Activated CD8-positive, alpha-beta T cell treated with anti-CD3 and anti-CD28 coated beads, Interleukin-2, amount 10 ng/mL, durations not matched to agents 7 days and 5 days (primary cell): ENCODE measurements around the gene VPS37D. TPM values are rescaled to one million over a fixed set of nuclear protein-coding genes. Genes with fewer than 3 reads are reported as not detected.

Source experiments
- ATAC-seq: fragments of 150-1000 bp; cut with Tn5 transposase; one replicate; pipeline ENCODE4 v1.10.0; 2021; ENCODE audit warnings: moderate library complexity
- CTCF ChIA-PET: fragments of 350-600 bp; sonication (Branson Sonifier 250); formaldehyde crosslinking; loops from one replicate; lab custom pipeline; 2021; ENCODE audit warnings: antibody characterized with exemption; lab: Charles Lee
- POLR2A ChIA-PET: fragments of 350-600 bp; sonication (Branson Sonifier 250); formaldehyde crosslinking; loops from one replicate; lab custom pipeline; 2021; ENCODE audit warnings: antibody characterized with exemption; lab: Charles Lee
- DNase-seq: peaks from one replicate; pipeline ENCODE4 v3.0.0-alpha.2; 2020
- H3K27ac Mint-ChIP-seq: one replicate; pipeline ENCODE4 v1.8.0; 2021; ENCODE audit warnings: mild to moderate bottlenecking, mixed read lengths
- H3K27me3 Mint-ChIP-seq: one replicate; pipeline ENCODE4 v1.8.0; 2021; ENCODE audit warnings: low read depth, mixed read lengths
- H3K36me3 Mint-ChIP-seq: one replicate; pipeline ENCODE4 v1.8.0; 2021; ENCODE audit warnings: low read depth, mixed read lengths
- H3K4me1 Mint-ChIP-seq: one replicate; pipeline ENCODE4 v1.8.0; 2021; ENCODE audit warnings: low read depth, mixed read lengths
- H3K4me3 Mint-ChIP-seq: one replicate; pipeline ENCODE4 v1.8.0; 2021; ENCODE audit warnings: mild to moderate bottlenecking, mixed read lengths
- H3K9me3 Mint-ChIP-seq: one replicate; pipeline ENCODE4 v1.8.0; 2022; ENCODE audit warnings: mixed read lengths; ENCODE audit not compliant: insufficient read depth
- total RNA-seq, 2 experiments: library from RNA; stranded (reverse); gene quantifications; one replicate each; pipeline ENCODE4 v1.2.3, GENCODE V29; 2021

VPS37D gene
- total RNA-seq, 2 experiments from 2014 or later: 0.16 to 0.26 TPM

- peak within 1 kb of the TSS; percentile 95 for H3K27ac Mint-ChIP-seq
- peak; percentile 99 for DNase-seq
- no peaks in the 10 kb centered on the region for H3K27me3 Mint-ChIP-seq
- ChIA-PET POLR2A (interaction anchor here (1.0 to 1.7 kb wide), 2 partner anchors 9 to 36 kb away, joined by 3 to 4 read pairs; partner anchors contain the start of gene STX1A), CTCF (interaction anchor here (0.9 kb wide), 1 partner anchor 96 kb away, joined by 3 read pairs; no protein-coding TSS in a partner anchor)
- peaks cover 54% of the 10 kb centered on the region for H3K4me1 Mint-ChIP-seq
- peak within 1 kb of the TSS; percentile 86 for H3K4me3 Mint-ChIP-seq
- ATAC-seq: peak; percentile 95
- peaks cover 34% of the 10 kb centered on the region for H3K36me3 Mint-ChIP-seq
- H3K9me3 Mint-ChIP-seq: no peaks in the 10 kb centered on the region
Observed at GRCh38 chr7:73683056-73683787, 15.6 kb downstream of the VPS37D start, which contains the start of the genes BUD23 and DNAJC30. Gene BUD23, plus strand, starts transcription at chr7:73683597. Its CDS starts 29 bp downstream, at chr7:73683626. Gene DNAJC30, minus strand, starts transcription at chr7:73683453. Its CDS starts 30 bp downstream, at chr7:73683423.

DNA sequence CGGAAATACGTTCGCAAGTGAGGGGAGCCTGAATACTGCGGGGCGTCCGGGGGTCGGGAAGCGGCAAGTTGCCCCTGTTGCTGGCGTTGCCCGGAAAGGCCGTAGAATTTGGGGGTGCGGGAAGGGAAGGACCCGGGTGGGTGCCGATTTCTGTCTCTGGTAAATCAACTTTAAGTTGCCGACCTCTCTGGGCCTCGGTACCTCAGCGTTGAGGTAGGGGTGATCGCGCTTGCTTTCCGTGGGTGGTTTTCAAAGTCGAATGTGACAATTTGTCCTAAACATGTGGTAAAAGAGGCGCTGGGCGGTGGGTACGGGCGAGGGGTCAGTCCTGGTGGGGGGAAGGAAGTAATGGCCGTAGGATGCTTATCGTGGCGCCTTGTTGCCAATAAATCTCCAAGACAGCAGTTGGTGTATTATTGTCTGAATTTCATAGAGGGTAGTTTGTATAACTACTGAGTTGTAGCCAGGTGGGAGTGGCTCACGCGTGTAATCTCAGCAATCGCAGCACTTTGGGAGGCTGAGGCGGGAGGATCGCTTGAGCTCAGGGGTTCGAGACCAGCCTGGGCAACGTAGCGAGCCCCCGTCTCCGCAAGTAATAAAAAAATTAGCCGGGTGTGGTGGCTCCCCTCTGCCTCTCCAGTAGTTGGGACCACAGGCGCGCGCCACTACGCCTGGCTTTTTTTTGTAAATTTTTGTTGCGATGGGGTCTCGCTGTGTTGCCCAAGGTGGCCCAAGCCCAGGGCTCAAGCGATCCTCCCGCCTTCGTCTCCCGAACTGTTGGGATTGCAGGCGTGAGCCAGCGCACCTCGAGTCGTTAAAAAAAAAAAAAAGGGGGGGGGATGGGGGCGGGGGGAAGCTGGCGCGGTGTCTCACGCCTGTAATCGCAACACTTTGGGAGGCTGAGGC is 16.4 kb downstream of the VPS37D start:
- peak overlapping the region; percentile 86 for H3K4me3 Mint-ChIP-seq
- peaks cover 60% of the 10 kb centered on the region for H3K4me1 Mint-ChIP-seq
- CTCF ChIA-PET: interaction anchor here (0.6 to 0.9 kb wide), 2 partner anchors 36 to 97 kb away, joined by 3 read pairs; partner anchors contain the start of gene STX1A

GRCh38 chr7:73685311-73685710 is 17.7 kb downstream of the VPS37D start:
- peaks cover 54% of the 10 kb centered on the region for H3K4me1 Mint-ChIP-seq
- no peaks in the 10 kb centered on the region for H3K9me3 Mint-ChIP-seq
- H3K4me3 Mint-ChIP-seq: peak overlapping the region; percentile 57
- ATAC-seq (no peak), DNase-seq (no peak)
- POLR2A ChIA-PET: interaction anchor here (1.1 kb wide), 1 partner anchor 53 kb away, joined by 3 read pairs; the partner anchor contains the start of gene ABHD11
- CTCF ChIA-PET: interaction anchor here (1.1 kb wide), 1 partner anchor 78 kb away, joined by 3 read pairs; no protein-coding TSS in a partner anchor
- no peak overlapping the region for H3K27ac Mint-ChIP-seq
- H3K27me3 Mint-ChIP-seq: no peaks in the 10 kb centered on the region
- H3K36me3 Mint-ChIP-seq: peaks cover 42% of the 10 kb centered on the region

More for the DNA sequence above, 16.4 kb downstream of the VPS37D start:
- Mint-ChIP-seq H3K27me3 (no peaks in the 10 kb centered on the region), H3K27ac (peak overlapping the region; percentile 95), H3K9me3 (no peaks in the 10 kb centered on the region), H3K36me3 (peaks cover 34% of the 10 kb centered on the region)
- POLR2A ChIA-PET: interaction anchor here (1.0 to 1.7 kb wide), 3 partner anchors 9 to 55 kb away, joined by 3 to 4 read pairs (median 3); partner anchors contain the start of genes ABHD11 and STX1A
- no peak for DNase-seq
- no peak for ATAC-seq

DNA sequence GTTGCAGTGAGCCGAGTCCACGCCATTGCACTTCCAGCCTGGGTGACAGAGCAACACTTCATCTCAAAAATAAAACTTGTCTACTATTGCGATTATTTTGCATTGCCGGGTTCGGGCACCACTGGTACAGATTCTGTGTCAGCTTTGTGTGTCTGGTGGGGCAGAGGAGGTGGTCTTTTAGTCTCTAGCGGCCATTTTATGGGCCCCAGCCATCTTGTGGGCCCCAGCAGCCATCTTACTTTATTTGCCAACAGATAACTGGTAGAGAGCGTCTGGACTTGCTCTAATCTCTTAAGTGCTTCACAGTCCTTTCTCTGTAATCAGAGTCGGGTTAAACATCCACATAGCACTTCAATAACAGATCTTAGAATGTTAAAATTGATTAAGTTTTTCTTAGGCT is 20.7 kb downstream of the VPS37D start:
- H3K27ac Mint-ChIP-seq: peak overlapping the region; percentile 22
- CTCF ChIA-PET: interaction anchor here (1.1 kb wide), 1 partner anchor 19 kb away, joined by 3 read pairs; no protein-coding TSS in a partner anchor
- H3K9me3 Mint-ChIP-seq: no peaks in the 10 kb centered on the region
- no peak for ATAC-seq
- H3K4me3 Mint-ChIP-seq: no peak overlapping the region
- H3K27me3 Mint-ChIP-seq: no peaks in the 10 kb centered on the region
- no peak for DNase-seq
- POLR2A ChIA-PET: interaction anchor here (0.7 kb wide), 1 partner anchor 173 kb away, joined by 3 read pairs; no protein-coding TSS in a partner anchor
- H3K36me3 Mint-ChIP-seq: peaks cover 53% of the 10 kb centered on the region
- peaks cover 34% of the 10 kb centered on the region for H3K4me1 Mint-ChIP-seq

- Mint-ChIP-seq H3K9me3 (no peaks in the 10 kb centered on the region), H3K36me3 (peaks cover 55% of the 10 kb centered on the region), H3K27ac (no peak overlapping the region), H3K4me1 (peaks cover 29% of the 10 kb centered on the region), H3K27me3 (no peaks in the 10 kb centered on the region), H3K4me3 (no peak overlapping the region)
- ATAC-seq: no peak
- DNase-seq: no peak
- CTCF ChIA-PET: interaction anchor here (0.6 to 1.6 kb wide), 3 partner anchors 10 to 85 kb away, joined by 3 to 4 read pairs (median 3); no protein-coding TSS in a partner anchor
- POLR2A ChIA-PET: no interaction called here
Observed at GRCh38 chr7:73690646-73691045, 23.0 kb downstream of the VPS37D start.

GRCh38 chr7:73696372-73696771 is 28.7 kb downstream of the VPS37D start:
- Mint-ChIP-seq H3K9me3 (no peaks in the 10 kb centered on the region), H3K27ac (no peak overlapping the region), H3K4me3 (no peak overlapping the region), H3K27me3 (no peaks in the 10 kb centered on the region), H3K4me1 (no peaks in the 10 kb centered on the region), H3K36me3 (peaks cover 42% of the 10 kb centered on the region)
- POLR2A ChIA-PET: interaction anchor here (0.6 kb wide), 1 partner anchor 118 kb away, joined by 3 read pairs; the partner anchor contains the start of gene TBL2
- CTCF ChIA-PET: interaction anchor here (1.1 to 1.3 kb wide), 2 partner anchors 29 to 89 kb away, joined by 3 to 5 read pairs; no protein-coding TSS in a partner anchor
- ATAC-seq (no peak), DNase-seq (no peak)

DNA sequence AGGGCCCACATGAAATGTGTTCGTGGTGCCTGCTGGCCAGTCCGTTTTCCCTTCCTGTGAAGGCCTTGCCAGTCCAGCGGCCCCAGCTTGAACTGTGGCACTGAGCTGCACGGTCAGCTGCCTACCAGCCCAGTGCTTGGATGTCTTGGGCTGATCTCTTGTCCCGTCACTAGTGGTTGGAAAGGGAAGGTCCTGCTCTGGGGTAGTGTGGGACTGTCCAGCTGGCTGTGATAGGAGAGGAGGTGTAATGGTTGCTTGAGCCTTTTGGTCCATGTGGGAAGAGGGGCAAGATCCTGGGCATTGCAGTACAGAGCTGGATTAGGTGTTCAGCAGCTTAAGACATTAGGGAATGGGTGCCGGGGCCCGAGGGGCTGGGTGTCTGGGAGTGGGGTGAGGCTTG is 30.8 kb downstream of the VPS37D start:
- no peak for ATAC-seq
- Mint-ChIP-seq H3K4me1 (no peaks in the 10 kb centered on the region), H3K4me3 (no peak overlapping the region), H3K9me3 (no peaks in the 10 kb centered on the region), H3K36me3 (peaks cover 40% of the 10 kb centered on the region), H3K27me3 (no peaks in the 10 kb centered on the region), H3K27ac (peak overlapping the region; percentile 57)
- CTCF ChIA-PET: no interaction called here
- DNase-seq: no peak
- POLR2A ChIA-PET: no interaction called here

DNA sequence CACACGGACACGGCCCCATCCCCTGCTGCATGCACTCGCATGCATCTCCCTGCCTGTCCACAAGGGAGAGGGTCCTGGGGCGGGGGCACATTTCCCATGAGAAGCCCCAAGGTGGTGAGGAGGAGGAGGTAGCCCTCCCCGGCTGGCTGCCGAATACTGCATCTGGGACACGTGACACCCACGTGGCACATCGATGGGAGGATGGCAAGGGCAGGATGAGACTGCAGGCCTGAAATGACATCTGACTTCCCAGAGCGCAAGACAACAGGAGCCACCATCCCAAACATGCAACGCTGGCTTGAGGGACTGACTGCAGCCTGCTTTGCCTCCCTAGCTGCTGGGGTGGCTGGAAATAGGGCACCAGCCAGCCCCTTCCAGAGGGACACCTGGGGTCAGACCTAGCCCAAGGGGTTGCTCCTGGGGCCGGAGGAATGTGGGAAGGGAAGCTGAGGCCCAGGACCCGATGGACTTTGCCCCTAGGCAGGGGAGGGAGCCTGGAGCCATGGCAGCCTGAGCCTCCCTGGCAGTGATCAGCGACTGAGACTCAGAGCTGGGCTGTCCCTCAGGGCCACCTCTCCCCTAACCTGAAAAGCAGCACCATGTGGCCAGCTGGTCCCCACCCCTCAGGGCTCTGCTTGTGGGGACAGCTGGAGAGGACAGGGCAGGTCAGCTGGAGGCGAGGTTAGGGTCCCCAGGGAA is 31.9 kb downstream of the VPS37D start:
- ChIA-PET CTCF (no interaction called here), POLR2A (no interaction called here)
- DNase-seq (no peak), ATAC-seq (no peak)
- H3K36me3 Mint-ChIP-seq: peaks cover 36% of the 10 kb centered on the region
- no peaks in the 10 kb centered on the region for H3K4me1 Mint-ChIP-seq
- no peak overlapping the region for H3K27ac Mint-ChIP-seq
- H3K4me3 Mint-ChIP-seq: no peak overlapping the region
- no peaks in the 10 kb centered on the region for H3K27me3 Mint-ChIP-seq
- H3K9me3 Mint-ChIP-seq: no peaks in the 10 kb centered on the region

- ATAC-seq (no peak), DNase-seq (no peak)
- no peaks in the 10 kb centered on the region for H3K9me3 Mint-ChIP-seq
- POLR2A ChIA-PET: no interaction called here
- H3K4me3 Mint-ChIP-seq: no peak overlapping the region
- no peaks in the 10 kb centered on the region for H3K4me1 Mint-ChIP-seq
- CTCF ChIA-PET: interaction anchor here (0.9 kb wide), 1 partner anchor 9 kb away, joined by 4 read pairs; no protein-coding TSS in a partner anchor
- H3K27me3 Mint-ChIP-seq: no peaks in the 10 kb centered on the region
- no peak overlapping the region for H3K27ac Mint-ChIP-seq
- H3K36me3 Mint-ChIP-seq: peaks cover 34% of the 10 kb centered on the region
Observed at GRCh38 chr7:73700069-73700423, 32.4 kb downstream of the VPS37D start.

DNA sequence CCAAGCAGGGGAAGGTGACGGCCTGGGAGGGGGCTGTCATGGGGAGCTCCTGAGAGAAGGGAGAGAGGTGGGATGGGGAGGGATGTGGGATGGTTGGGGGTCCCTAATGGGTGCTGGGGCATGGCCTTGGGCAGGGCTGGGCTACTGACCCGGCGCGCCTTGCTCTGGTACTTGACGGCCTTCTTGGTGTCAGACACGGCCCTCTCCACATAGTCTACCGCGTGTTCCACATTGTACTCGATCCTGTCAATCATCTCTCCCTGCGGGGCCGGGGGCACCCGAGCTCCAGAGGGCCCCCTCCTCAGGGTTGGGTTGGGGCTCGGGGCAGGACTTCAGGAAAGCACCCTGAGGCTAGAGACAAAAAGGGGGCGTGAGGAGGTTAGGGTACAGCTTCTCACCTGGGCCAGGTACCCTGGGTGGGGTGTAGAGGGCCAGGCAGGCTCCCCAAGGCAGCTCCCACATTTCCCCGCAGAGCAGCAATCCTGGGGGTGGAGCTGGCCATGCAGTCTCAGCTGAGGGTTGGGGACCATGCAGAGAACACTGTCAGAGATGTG is 33.0 kb downstream of the VPS37D start:
- no peak for ATAC-seq
- Mint-ChIP-seq H3K4me3 (no peak overlapping the region), H3K27ac (no peak overlapping the region), H3K4me1 (no peaks in the 10 kb centered on the region), H3K9me3 (no peaks in the 10 kb centered on the region), H3K36me3 (peaks cover 32% of the 10 kb centered on the region), H3K27me3 (no peaks in the 10 kb centered on the region)
- no peak for DNase-seq
- CTCF ChIA-PET: interaction anchor here (0.7 to 2.9 kb wide), 5 partner anchors 10 to 94 kb away, joined by 3 to 8 read pairs (median 4); no protein-coding TSS in a partner anchor
- POLR2A ChIA-PET: no interaction called here
